IMR-90 (cell line): ENCODE data around the gene R3HDM2.

Source experiments
- CEBPB ChIP-seq: IDR thresholded peaks from 2 replicates; pipeline ENCODE4 v1.6.1; 2012; ENCODE audit warnings: low read depth, low read length, improper control_type of control experiment
- RCOR1 ChIP-seq: IDR thresholded peaks from 2 replicates; pipeline ENCODE4 v1.6.1; 2012; ENCODE audit warnings: mild to moderate bottlenecking, low read length, improper control_type of control experiment; ENCODE audit not compliant: insufficient replicate concordance
- TF ChIP-seq, protein P1 (sequence below): conservative IDR thresholded peaks from 2 replicates; pipeline ENCODE4 v1.5.1; 2012; ENCODE audit warnings: mild to moderate bottlenecking, low read depth, low read length, improper control_type of control experiment

DNA sequence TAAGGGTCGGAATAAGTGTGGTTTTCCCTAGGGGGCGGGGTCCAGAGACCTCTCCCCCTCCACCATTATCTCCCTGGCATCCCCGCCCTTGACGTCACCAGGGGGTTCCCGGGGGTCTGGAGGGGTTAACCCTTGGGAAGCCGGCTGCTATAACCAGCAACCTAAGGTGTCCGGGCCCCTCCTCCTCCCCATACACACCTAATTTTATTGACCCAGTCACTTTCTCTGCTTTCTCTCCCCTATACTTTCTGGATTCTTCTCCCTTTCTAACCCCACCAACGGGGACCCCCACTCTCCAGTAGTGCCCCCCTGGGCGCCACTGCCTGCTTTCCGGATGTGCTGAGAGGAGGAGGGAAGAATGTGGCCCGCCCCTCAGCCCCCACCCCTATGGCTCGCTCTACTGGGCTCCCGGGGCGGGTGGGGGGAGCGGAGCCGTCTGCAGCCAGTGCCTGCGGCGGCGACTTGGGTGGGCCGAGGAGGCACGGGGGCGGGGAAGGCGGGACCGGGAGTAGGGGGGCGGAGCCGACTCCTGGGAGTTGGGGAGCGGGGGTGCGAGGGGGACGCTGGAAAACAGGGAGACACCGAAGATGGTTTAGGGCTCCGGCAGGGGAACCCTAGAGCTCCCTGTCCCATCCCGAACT lies 30.6 kb upstream of the R3HDM2 start:
- TF ChIP-seq, protein P1, sequence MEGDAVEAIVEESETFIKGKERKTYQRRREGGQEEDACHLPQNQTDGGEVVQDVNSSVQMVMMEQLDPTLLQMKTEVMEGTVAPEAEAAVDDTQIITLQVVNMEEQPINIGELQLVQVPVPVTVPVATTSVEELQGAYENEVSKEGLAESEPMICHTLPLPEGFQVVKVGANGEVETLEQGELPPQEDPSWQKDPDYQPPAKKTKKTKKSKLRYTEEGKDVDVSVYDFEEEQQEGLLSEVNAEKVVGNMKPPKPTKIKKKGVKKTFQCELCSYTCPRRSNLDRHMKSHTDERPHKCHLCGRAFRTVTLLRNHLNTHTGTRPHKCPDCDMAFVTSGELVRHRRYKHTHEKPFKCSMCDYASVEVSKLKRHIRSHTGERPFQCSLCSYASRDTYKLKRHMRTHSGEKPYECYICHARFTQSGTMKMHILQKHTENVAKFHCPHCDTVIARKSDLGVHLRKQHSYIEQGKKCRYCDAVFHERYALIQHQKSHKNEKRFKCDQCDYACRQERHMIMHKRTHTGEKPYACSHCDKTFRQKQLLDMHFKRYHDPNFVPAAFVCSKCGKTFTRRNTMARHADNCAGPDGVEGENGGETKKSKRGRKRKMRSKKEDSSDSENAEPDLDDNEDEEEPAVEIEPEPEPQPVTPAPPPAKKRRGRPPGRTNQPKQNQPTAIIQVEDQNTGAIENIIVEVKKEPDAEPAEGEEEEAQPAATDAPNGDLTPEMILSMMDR, result no peak
- TF ChIP-seq CEBPB (no peak), RCOR1 (no peak)
